HG02642 (cell line): ENCODE measurements around the gene PDZD7.

ENCODE experiments used
- ATAC-seq: cut with Tn5 transposase; IDR thresholded peaks from one replicate; pipeline ENCODE4 v1.9.1; 2021; ENCODE audit warnings: mild to moderate bottlenecking; ENCODE audit not compliant: unreplicated experiment, poor library complexity

PDZD7 gene

GRCh38 chr10:101062232-101063049 lies 31.5 kb upstream of the PDZD7 start:
- no peak for ATAC-seq

GRCh38 chr10:101061624-101062231 lies 30.8 kb upstream of the PDZD7 start, which contains the start of gene KAZALD1:
KAZALD1 (plus strand) TSS chr10:101061989; CDS start chr10:101062593, 604 bp downstream.
- ATAC-seq, result no peak

GRCh38 chr10:101060951-101061623 lies 30.2 kb upstream of the PDZD7 start:
- ATAC-seq, result peak; percentile 75

- peak; percentile 43 for ATAC-seq
Measured at GRCh38 chr10:101060036-101060950, 29.4 kb upstream of the PDZD7 start.

GRCh38 chr10:101056365-101057151 lies 25.6 kb upstream of the PDZD7 start:
- no peak for ATAC-seq

- ATAC-seq, result no peak
Measured at GRCh38 chr10:101055411-101055810, 24.5 kb upstream of the PDZD7 start.

- ATAC-seq, result no peak
Measured at GRCh38 chr10:101054876-101055275, 23.9 kb upstream of the PDZD7 start.

- no peak for ATAC-seq
Measured at GRCh38 chr10:101054351-101054750, 23.4 kb upstream of the PDZD7 start.

GRCh38 chr10:101053516-101053915 lies 22.6 kb upstream of the PDZD7 start:
- no peak for ATAC-seq

GRCh38 chr10:101052285-101052684 lies 21.4 kb upstream of the PDZD7 start:
- ATAC-seq, result no peak

- peak; percentile 68 for ATAC-seq
Measured at GRCh38 chr10:101050208-101051069, 19.5 kb upstream of the PDZD7 start.

GRCh38 chr10:101047961-101048892 lies 17.3 kb upstream of the PDZD7 start:
- no peak for ATAC-seq

- ATAC-seq, result no peak
Measured at GRCh38 chr10:101047268-101047667, 16.3 kb upstream of the PDZD7 start.

GRCh38 chr10:101046332-101047238 lies 15.7 kb upstream of the PDZD7 start:
- ATAC-seq, result no peak

- no peak for ATAC-seq
Measured at GRCh38 chr10:101044117-101044516, 13.2 kb upstream of the PDZD7 start.

GRCh38 chr10:101043363-101043707 lies 12.4 kb upstream of the PDZD7 start:
- no peak for ATAC-seq
